Ovary (tissue), 9 donors: Measurements from ENCODE around the gene PPP1R13L. TPM values are rescaled to one million over a fixed set of nuclear protein-coding genes. Genes with fewer than 3 reads are reported as not detected.

Source experiments
- DNase-seq, 5 donors: peaks; one replicate each; pipeline ENCODE4 v3.0.0-alpha.2; 2019 to 2020
- H3K27ac ChIP-seq, 2 donors: fragments of 200-600 bp; one replicate each; pipeline versions ENCODE4 v1.5.1 to v1.8.0; 2019 to 2022
- H3K27me3 ChIP-seq: fragments of 200-600 bp; one replicate; pipeline ENCODE4 v1.8.0; 2022
- H3K36me3 ChIP-seq: fragments of 200-600 bp; sonication (generic); one replicate; pipeline ENCODE4 v1.5.1; 2019
- H3K4me1 ChIP-seq: one replicate; pipeline ENCODE4 v1.8.1; 2013; ENCODE audit warnings: mild to moderate bottlenecking, moderate library complexity; ENCODE audit not compliant: insufficient read depth
- H3K4me3 ChIP-seq: fragments of 200-600 bp; sonication (generic); one replicate; pipeline ENCODE4 v1.5.1; 2017
- H3K9me3 ChIP-seq, 2 donors: fragments of 200-600 bp in 1 of 2; sonication (generic) in 1 of 2; one replicate each; pipeline versions ENCODE4 v1.5.1 to v1.8.1; 2013 to 2019; ENCODE audit warnings: mild to moderate bottlenecking in 1 of 2, moderate library complexity in 1 of 2
- CTCF ChIP-seq, 3 donors: fragments of 450-650 bp in 2 of 3; fragments of 200-600 bp in 1 of 3; IDR thresholded peaks; one replicate each; pipeline versions ENCODE4 v1.5.1 to v1.8.0; 2016 to 2022; ENCODE audit warnings: antibody characterized with exemption in 3 of 3, mild to moderate bottlenecking in 1 of 3
- EP300 ChIP-seq: sonication (generic); formaldehyde crosslinking; IDR thresholded peaks from one replicate; pipeline ENCODE4 v1.6.1; 2017; ENCODE audit warnings: antibody characterized with exemption
- POLR2A ChIP-seq: fragments of 450-650 bp; IDR thresholded peaks from one replicate; pipeline ENCODE4 v1.6.1; 2017; ENCODE audit warnings: antibody characterized with exemption, mild to moderate bottlenecking, moderate library complexity
- WGBS, 3 donors: extraction: QIAGEN DNeasy Blood & Tissue Kit in 1 of 3; methylation state at CpG; one replicate each; pipeline versions ENCODE4 v1.1.5 to v1.1.7; 2013 to 2017; 5-methylcytosine and 5-hydroxymethylcytosine counted together
- intact Hi-C, 4 donors: fragments of 100-400 bp; cut with DNase I; formaldehyde crosslinking; loops; one replicate each; pipeline versions ENCODE4 v1.11.0 to v1.15.1; 2022 to 2023
- polyA plus RNA-seq, 2 donors: library from polyadenylated mRNA; stranded (reverse); fragments of 200-250 nt in 1 of 2; fragments of 350-450 nt in 1 of 2; fragmentation: Illumina TruSeq in 1 of 2; extraction: RNeasy Lipid Tissue Mini Kit (QIAGEN cat#74804) in 1 of 2; gene quantifications; one replicate each; pipeline ENCODE4 v1.2.3, GENCODE V29; 2013 to 2014
- total RNA-seq, 7 donors: library from RNA; depleted of rRNA in 2 of 7; stranded (reverse); fragments of >200 nt in 2 of 7; fragmentation: NEBNext Ultra II Directional in 3 of 7; extraction: Animal tissue kit (Norgen Biotek cat#: 25700) in 3 of 7; gene quantifications; one replicate each; pipeline versions ENCODE4 v1.1.0 to v1.2.4, GENCODE V29; 2016 to 2023
- donor health status: DM: no; HTN: no; CAD: no; lungs with moderate emphysema.
- donor health status: DM: no; HTN: no; CAD: no.
- donor health status: Bipolar disorder and iron deficiency.
- donor health status: DM: yes; HTN: yes; CAD: no.
- donor health status: DM: no; HTN: no; CAD: no.
- donor health status: DM: yes; HTN: yes; CAD: no.

The PPP1R13L gene
- total and polyA plus RNA-seq, 9 donors = 6.8 to 29.1 (median 13.3) TPM

- DNase-seq = peak; percentile 99 to 100 (median 99)
- Histone ChIP-seq H3K36me3 (no peaks in the 10 kb centered on the region), H3K4me3 (peak within 1 kb of the TSS; percentile 84), H3K27ac (peak within 1 kb of the TSS in 1 of 2 donors; percentile 54), H3K27me3 (no peaks in the 10 kb centered on the region), H3K9me3 (no peaks in the 10 kb centered on the region), H3K4me1 (no peaks in the 10 kb centered on the region)
- 3 to 7% (median 3%) methylated on average over 38 to 55 of the region's 55 CpGs for whole genome bisulfite sequencing, 3 donors
- no peak for TF ChIP-seq EP300
- TF ChIP-seq CTCF (IDR thresholded peaks at IDR 0.05) = no peak
- no peak for TF ChIP-seq POLR2A
- intact Hi-C loops = no loop called here
Measured at GRCh38 chr19:45370410-45371204, 34.3 kb downstream of the PPP1R13L start, which contains the start of gene ERCC2. ERCC2 (minus strand) TSS chr19:45370573; CDS start chr19:45370540, 33 bp downstream.

- H3K9me3 ChIP-seq = no peaks in the 10 kb centered on the region
- no peaks in the 10 kb centered on the region for H3K27me3 ChIP-seq
- no peak for DNase-seq
- intact Hi-C loops = no loop called here
- whole genome bisulfite sequencing, 3 donors = 87 to 95% (median 93%) methylated on average over 11 of the region's 11 CpGs
- no peaks in the 10 kb centered on the region for H3K4me1 ChIP-seq
- no peaks in the 10 kb centered on the region for H3K36me3 ChIP-seq
- H3K4me3 ChIP-seq = no peak overlapping the region
- TF ChIP-seq EP300 = no peak
- TF ChIP-seq CTCF (IDR thresholded peaks at IDR 0.05) = no peak
- no peak for TF ChIP-seq POLR2A
- no peak overlapping the region for H3K27ac ChIP-seq
Measured at GRCh38 chr19:45368737-45369340, 36.0 kb downstream of the PPP1R13L start.

DNA sequence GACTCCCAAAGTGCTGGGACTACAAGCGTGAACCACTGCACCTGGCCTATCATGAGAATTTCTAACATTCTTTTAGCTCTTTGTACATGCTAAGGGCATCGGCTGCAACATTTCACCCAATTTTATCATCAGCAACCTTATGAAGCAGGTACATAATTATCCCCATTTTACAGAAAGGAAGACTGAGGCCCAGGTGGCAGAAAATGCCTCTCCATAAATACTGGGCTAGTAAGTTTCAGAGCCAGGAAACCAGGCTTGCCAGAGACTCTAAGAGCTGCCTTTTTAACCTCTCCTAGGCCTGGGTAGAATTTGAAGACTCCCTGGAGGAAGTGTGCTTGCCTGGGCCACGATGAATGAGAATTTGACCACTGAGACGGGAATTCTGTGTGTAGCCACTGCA, 36.7 kb downstream of the PPP1R13L start:
- intact Hi-C loops = no loop called here

GRCh38 chr19:45364696-45365095, 40.2 kb downstream of the PPP1R13L start:
- TF ChIP-seq CTCF (IDR thresholded peaks at IDR 0.05) = no peak
- TF ChIP-seq POLR2A = no peak
- no peak for TF ChIP-seq EP300
- H3K36me3 ChIP-seq = no peaks in the 10 kb centered on the region
- DNase-seq = no peak
- H3K9me3 ChIP-seq = no peaks in the 10 kb centered on the region
- intact Hi-C loops = no loop called here
- H3K4me1 ChIP-seq = no peaks in the 10 kb centered on the region
- WGBS, 3 donors = 89 to 93% (median 92%) methylated on average over 12 of the region's 12 CpGs
- no peaks in the 10 kb centered on the region for H3K27me3 ChIP-seq
- no peak overlapping the region for H3K27ac ChIP-seq
- no peak overlapping the region for H3K4me3 ChIP-seq

More for the DNA sequence above, 36.7 kb downstream of the PPP1R13L start:
- H3K27me3 ChIP-seq = no peaks in the 10 kb centered on the region
- no peak overlapping the region for H3K4me3 ChIP-seq
- 93 to 96% (median 94%) methylated on average over 4 of the region's 4 CpGs for WGBS, 3 donors
- H3K4me1 ChIP-seq = no peaks in the 10 kb centered on the region
- no peak overlapping the region for H3K27ac ChIP-seq
- TF ChIP-seq CTCF (IDR thresholded peaks at IDR 0.05) (no peak), EP300 (no peak), POLR2A (no peak)
- H3K36me3 ChIP-seq = no peaks in the 10 kb centered on the region
- no peak for DNase-seq
- H3K9me3 ChIP-seq = no peaks in the 10 kb centered on the region
